GM10248 (cell line): ENCODE data around the gene PRIMA1.

Source experiments
- CTCF ChIA-PET: fragments of 300-600 bp; sonication (Branson Sonifier 250); formaldehyde crosslinking; extraction: SDS; loops from one replicate; lab custom pipeline; 2021; ENCODE audit warnings: antibody characterized with exemption; lab: Yijun Ruan, JAX
- POLR2A ChIA-PET: fragments of 350-650 bp; sonication (Branson Sonifier 250); formaldehyde crosslinking; extraction: SDS; loops from one replicate; lab custom pipeline; 2020; ENCODE audit warnings: antibody characterized with exemption; lab: Yijun Ruan, JAX
- DNase-seq: peaks from one replicate; pipeline ENCODE4 v3.0.0; 2012; ENCODE audit errors: extremely low spot score
- TF ChIP-seq, protein P1 (sequence below): IDR thresholded peaks from 2 replicates; pipeline ENCODE4 v1.5.1; 2012; ENCODE audit warnings: mild to moderate bottlenecking, low read depth; ENCODE audit errors: extremely low read depth, missing control alignments, control extremely low read depth

Gene PRIMA1

DNA sequence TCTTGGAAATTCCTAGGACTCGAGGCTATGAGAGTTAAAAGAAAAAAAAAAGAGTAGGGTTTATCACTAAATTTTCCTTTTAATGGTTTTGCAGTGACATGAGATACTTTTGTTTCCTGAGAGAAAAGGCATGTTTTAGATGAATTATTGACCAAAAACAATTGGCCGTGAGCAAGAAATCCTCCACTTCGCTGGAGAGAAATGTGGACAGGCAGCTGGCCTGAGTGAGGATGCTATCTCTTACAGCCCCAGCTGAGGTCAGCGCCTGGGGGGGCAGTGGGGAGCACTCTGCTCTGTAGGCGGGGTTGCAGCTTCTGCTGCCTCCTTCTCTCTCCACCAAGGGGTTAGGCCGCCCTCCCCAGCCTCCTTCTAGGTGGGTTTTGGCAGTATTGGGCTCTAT, 54.7 kb downstream of the PRIMA1 start:
- no peak for DNase-seq
- ChIA-PET POLR2A (no interaction called here), CTCF (no interaction called here)

DNA sequence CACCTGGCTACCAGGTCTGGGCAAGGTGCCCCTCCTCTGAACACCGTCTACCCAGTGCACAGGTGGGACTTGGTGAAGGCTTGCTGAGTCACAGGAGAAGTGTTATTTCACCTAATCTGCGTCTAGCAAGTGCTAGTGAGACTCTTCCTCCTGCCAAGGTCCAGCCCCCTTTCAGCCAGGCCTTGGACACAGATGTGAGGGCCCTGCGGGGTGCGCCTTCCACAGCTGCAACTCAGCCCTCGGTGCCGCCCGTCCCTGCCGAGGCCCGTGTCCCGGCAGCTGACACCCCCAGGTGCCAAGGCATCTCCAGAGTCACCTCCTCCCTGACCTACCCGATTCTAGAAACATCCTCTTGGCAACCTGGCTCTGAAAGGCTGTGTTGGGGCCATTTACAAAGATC, 55.1 kb downstream of the PRIMA1 start:
- no peak for DNase-seq
- POLR2A ChIA-PET, result no interaction called here
- TF ChIP-seq, protein P1, sequence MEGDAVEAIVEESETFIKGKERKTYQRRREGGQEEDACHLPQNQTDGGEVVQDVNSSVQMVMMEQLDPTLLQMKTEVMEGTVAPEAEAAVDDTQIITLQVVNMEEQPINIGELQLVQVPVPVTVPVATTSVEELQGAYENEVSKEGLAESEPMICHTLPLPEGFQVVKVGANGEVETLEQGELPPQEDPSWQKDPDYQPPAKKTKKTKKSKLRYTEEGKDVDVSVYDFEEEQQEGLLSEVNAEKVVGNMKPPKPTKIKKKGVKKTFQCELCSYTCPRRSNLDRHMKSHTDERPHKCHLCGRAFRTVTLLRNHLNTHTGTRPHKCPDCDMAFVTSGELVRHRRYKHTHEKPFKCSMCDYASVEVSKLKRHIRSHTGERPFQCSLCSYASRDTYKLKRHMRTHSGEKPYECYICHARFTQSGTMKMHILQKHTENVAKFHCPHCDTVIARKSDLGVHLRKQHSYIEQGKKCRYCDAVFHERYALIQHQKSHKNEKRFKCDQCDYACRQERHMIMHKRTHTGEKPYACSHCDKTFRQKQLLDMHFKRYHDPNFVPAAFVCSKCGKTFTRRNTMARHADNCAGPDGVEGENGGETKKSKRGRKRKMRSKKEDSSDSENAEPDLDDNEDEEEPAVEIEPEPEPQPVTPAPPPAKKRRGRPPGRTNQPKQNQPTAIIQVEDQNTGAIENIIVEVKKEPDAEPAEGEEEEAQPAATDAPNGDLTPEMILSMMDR, result no peak
- CTCF ChIA-PET, result interaction anchor here (1.4 kb wide), 1 partner anchor 9 kb away, joined by 3 read pairs; no protein-coding TSS in a partner anchor

More for the DNA sequence above, 54.7 kb downstream of the PRIMA1 start:
- TF ChIP-seq, protein P1, result no peak

DNA sequence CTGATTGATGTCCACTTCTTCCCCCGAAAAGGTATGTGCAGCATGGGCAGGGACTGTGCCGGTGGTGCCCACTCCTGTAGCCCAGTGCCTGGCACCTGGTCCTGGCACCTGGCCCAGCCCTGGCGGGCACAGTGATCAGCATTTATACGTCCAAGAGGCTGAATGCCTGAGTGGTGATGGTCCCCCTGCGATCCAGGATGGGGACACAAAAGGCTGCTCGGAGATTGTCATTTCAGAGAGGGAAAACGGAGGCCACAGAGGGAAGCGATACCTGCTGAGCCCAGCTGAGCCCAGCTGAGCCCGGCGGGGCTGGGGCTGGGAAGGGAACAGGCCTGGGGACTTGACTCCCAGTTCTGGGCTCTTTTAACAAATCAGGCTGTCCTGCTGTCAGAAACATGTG, 55.8 kb downstream of the PRIMA1 start:
- ChIA-PET POLR2A (no interaction called here), CTCF (interaction anchor here (1.4 kb wide), 1 partner anchor 9 kb away, joined by 3 read pairs; no protein-coding TSS in a partner anchor)
- TF ChIP-seq, protein P1, result no peak
- no peak for DNase-seq

DNA sequence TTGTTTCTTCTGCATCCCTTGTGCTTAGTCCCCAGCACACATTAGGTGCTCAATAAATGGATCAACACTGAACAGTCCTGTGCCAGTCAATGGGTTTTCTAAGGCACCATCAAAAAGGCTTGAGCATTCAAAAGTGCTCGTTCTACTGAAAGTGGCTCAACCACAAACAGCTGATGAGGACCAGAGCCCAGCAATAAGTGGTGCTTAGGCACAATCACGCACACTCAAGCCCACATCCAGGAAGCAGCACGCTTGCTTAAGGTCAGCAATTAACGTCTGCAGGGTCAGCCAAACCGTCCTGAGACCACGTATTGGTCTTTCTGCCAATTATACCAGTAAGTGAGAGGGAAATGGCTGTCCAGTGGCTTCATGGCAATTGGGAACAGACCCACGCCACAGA, 56.5 kb downstream of the PRIMA1 start:
- TF ChIP-seq, protein P1, result no peak
- ChIA-PET CTCF (interaction anchor here (1.4 kb wide), 1 partner anchor 10 kb away, joined by 3 read pairs; no protein-coding TSS in a partner anchor), POLR2A (no interaction called here)
- DNase-seq, result no peak

DNA sequence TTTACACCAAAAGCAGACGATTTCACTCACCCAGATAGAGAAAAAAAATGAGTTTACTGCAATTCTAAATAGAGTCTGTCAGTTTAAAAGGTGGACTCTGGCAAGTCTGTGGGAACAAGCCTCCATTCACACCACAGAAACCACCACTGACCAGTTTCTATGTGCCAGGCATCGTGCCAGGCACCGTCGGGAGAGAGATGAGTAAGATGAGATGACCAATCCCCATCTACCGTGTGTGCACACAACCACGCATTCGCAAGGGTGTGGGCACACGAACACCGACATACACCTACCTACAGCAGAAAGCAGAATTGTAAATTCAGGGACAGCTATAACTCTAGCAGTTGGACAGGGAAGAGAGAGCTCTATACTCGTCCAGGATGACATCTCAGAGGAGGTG, 58.3 kb downstream of the PRIMA1 start:
- CTCF ChIA-PET, result interaction anchor here (1.1 kb wide), 1 partner anchor 142 kb away, joined by 3 read pairs; no protein-coding TSS in a partner anchor
- POLR2A ChIA-PET, result no interaction called here
- TF ChIP-seq, protein P1, result no peak
- no peak for DNase-seq

DNA sequence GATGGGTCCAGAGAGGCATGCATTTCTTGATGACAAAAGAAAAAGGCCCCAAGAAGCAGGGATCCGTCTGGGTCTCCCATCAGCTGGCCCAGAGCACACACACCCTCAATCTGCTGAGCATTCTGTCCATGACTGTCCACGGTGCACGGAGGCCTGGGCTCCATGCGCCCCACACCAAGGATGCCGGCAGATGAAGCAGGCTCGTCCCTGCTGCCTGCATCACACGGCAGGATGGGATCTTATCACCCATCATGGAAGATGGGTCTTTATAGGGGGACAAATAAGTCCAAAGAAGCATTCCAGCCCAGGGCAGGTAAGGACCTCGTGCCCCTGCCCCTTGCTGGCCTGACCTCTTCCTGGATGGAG, 59.7 kb downstream of the PRIMA1 start:
- DNase-seq, result no peak
- TF ChIP-seq, protein P1, result no peak
- POLR2A ChIA-PET, result no interaction called here
- CTCF ChIA-PET, result no interaction called here
